Astrocyte (in vitro differentiated cells and primary cell): ENCODE data around the gene EYS. TPM values are rescaled to one million over a fixed set of nuclear protein-coding genes. Genes with fewer than 3 reads are reported as not detected.
A peak's percentile ranks its signal among the peaks of the same experiment; 100 is the strongest.

ENCODE experiments used
- DNase-seq: peaks from one replicate; pipeline ENCODE4 v3.0.0-alpha.2; 2010; ENCODE audit warnings: low read depth
- FAIRE-seq: peaks from 2 replicates; lab custom pipeline; 2011; peaks lifted over from hg19 to GRCh38; lab: Jason Lieb, UNC
- H2AFZ ChIP-seq: 2 replicates; pipeline ENCODE4 v1.6.0; 2012; ENCODE audit warnings: low read depth, low read length, inconsistent platforms
- H3K27ac ChIP-seq: 2 replicates; pipeline ENCODE4 v1.5.1; 2011; ENCODE audit warnings: low read depth, low read length, inconsistent platforms
- H3K27me3 ChIP-seq: 2 replicates; pipeline ENCODE4 v1.6.0; 2011; ENCODE audit warnings: low read length, inconsistent platforms; ENCODE audit not compliant: insufficient read depth
- H3K36me3 ChIP-seq: 2 replicates; pipeline ENCODE4 v1.5.1; 2011; ENCODE audit warnings: low read length, inconsistent platforms; ENCODE audit not compliant: insufficient read depth
- H3K4me1 ChIP-seq: 2 replicates; pipeline ENCODE4 v1.5.1; 2011; ENCODE audit warnings: low read length, inconsistent platforms; ENCODE audit not compliant: insufficient read depth
- H3K4me2 ChIP-seq: 2 replicates; pipeline ENCODE4 v1.6.0; 2012; ENCODE audit warnings: low read length, inconsistent platforms
- H3K4me3 ChIP-seq: 2 replicates; pipeline ENCODE4 v1.5.1; 2011; ENCODE audit warnings: low read depth, mild to moderate bottlenecking, low read length, inconsistent platforms; ENCODE audit not compliant: insufficient read depth
- H3K79me2 ChIP-seq: 2 replicates; pipeline ENCODE4 v1.6.0; 2012; ENCODE audit warnings: mild to moderate bottlenecking, low read length, inconsistent platforms; ENCODE audit not compliant: insufficient read depth
- H3K9ac ChIP-seq: 2 replicates; pipeline ENCODE4 v1.6.0; 2012; ENCODE audit warnings: mild to moderate bottlenecking, low read length, inconsistent platforms
- H3K9me3 ChIP-seq: 2 replicates; pipeline ENCODE4 v1.5.1; 2012; ENCODE audit warnings: low read depth, mild to moderate bottlenecking, low read length, inconsistent platforms; ENCODE audit not compliant: insufficient read depth
- H4K20me1 ChIP-seq: 2 replicates; pipeline ENCODE4 v1.6.0; 2012; ENCODE audit warnings: low read length, inconsistent platforms; ENCODE audit not compliant: insufficient read depth
- H3K27ac Mint-ChIP-seq: one replicate; pipeline ENCODE4 v1.8.0; 2021; ENCODE audit warnings: mild to moderate bottlenecking, mixed read lengths; ENCODE audit not compliant: unreplicated experiment
- H3K27me3 Mint-ChIP-seq: one replicate; pipeline ENCODE4 v1.8.0; 2021; ENCODE audit warnings: low read depth, mixed read lengths; ENCODE audit not compliant: unreplicated experiment
- H3K36me3 Mint-ChIP-seq: one replicate; pipeline ENCODE4 v1.8.0; 2021; ENCODE audit warnings: low read depth, mixed read lengths; ENCODE audit not compliant: unreplicated experiment
- H3K4me1 Mint-ChIP-seq: one replicate; pipeline ENCODE4 v1.8.0; 2021; ENCODE audit warnings: low read depth, mixed read lengths; ENCODE audit not compliant: unreplicated experiment
- H3K4me3 Mint-ChIP-seq: one replicate; pipeline ENCODE4 v1.8.0; 2021; ENCODE audit warnings: mild to moderate bottlenecking, moderate library complexity, mixed read lengths; ENCODE audit not compliant: unreplicated experiment
- H3K9me3 Mint-ChIP-seq: one replicate; pipeline ENCODE4 v1.8.0; 2021; ENCODE audit warnings: mild to moderate bottlenecking, mixed read lengths; ENCODE audit not compliant: unreplicated experiment
- EZH2 ChIP-seq: IDR thresholded peaks from 2 replicates; pipeline ENCODE4 v1.6.1; 2012; ENCODE audit warnings: mild to moderate bottlenecking, low read length, inconsistent platforms; ENCODE audit not compliant: insufficient read depth
- total RNA-seq: library from RNA; stranded (reverse); gene quantifications from 2 replicates; pipeline ENCODE4 v1.2.1, GENCODE V29; 2021
- TF ChIP-seq, protein P1 (sequence below): IDR thresholded peaks from 2 replicates; pipeline ENCODE4 v1.5.1; 2011; ENCODE audit warnings: low read depth, mild to moderate bottlenecking, inconsistent platforms, low read length, moderate library complexity; ENCODE audit not compliant: insufficient read depth

EYS gene
- total RNA-seq, 1 donor from 2014 or later, result 0.16 TPM

DNA sequence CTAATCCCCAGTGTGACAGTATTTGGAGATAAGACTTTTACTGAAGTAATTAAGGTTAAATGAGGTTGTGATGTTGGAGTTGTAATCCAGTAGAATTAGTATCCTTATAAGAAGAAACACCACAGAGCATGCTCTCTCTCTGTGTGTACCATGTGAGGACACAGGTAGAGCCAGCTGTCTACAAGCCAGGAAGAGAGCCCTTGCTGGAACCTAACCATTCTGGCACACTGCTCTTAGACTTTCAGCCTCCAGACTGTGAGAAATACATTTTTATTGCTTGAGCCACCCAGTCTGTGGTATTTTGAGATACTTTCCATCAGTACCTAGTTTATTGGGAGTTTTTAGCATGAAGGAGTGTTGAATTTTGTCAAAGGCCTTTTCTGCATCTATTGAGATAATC is 1961.2 kb downstream of the EYS start:
- peaks cover 7% of the 10 kb centered on the region for H3K4me1 ChIP-seq
- H3K4me2 ChIP-seq, result no peak overlapping the region
- H3K9me3 Mint-ChIP-seq, result no peaks in the 10 kb centered on the region
- no peaks in the 10 kb centered on the region for H3K79me2 ChIP-seq
- no peaks in the 10 kb centered on the region for H4K20me1 ChIP-seq
- TF ChIP-seq, protein P1, sequence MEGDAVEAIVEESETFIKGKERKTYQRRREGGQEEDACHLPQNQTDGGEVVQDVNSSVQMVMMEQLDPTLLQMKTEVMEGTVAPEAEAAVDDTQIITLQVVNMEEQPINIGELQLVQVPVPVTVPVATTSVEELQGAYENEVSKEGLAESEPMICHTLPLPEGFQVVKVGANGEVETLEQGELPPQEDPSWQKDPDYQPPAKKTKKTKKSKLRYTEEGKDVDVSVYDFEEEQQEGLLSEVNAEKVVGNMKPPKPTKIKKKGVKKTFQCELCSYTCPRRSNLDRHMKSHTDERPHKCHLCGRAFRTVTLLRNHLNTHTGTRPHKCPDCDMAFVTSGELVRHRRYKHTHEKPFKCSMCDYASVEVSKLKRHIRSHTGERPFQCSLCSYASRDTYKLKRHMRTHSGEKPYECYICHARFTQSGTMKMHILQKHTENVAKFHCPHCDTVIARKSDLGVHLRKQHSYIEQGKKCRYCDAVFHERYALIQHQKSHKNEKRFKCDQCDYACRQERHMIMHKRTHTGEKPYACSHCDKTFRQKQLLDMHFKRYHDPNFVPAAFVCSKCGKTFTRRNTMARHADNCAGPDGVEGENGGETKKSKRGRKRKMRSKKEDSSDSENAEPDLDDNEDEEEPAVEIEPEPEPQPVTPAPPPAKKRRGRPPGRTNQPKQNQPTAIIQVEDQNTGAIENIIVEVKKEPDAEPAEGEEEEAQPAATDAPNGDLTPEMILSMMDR, result no peak
- TF ChIP-seq EZH2, result no peak
- DNase-seq, result peak; percentile 40
- no peak overlapping the region for H2AFZ ChIP-seq
- no peak overlapping the region for H3K4me3 ChIP-seq
- H3K4me3 Mint-ChIP-seq, result no peak overlapping the region
- no peaks in the 10 kb centered on the region for H3K9me3 ChIP-seq
- H3K9ac ChIP-seq, result no peak overlapping the region
- no peaks in the 10 kb centered on the region for H3K36me3 Mint-ChIP-seq
- H3K36me3 ChIP-seq, result no peaks in the 10 kb centered on the region
- no peaks in the 10 kb centered on the region for H3K27me3 ChIP-seq
- no peak for FAIRE-seq
- H3K27ac Mint-ChIP-seq, result no peak overlapping the region
- H3K27ac ChIP-seq, result no peak overlapping the region
- H3K27me3 Mint-ChIP-seq, result no peaks in the 10 kb centered on the region
- H3K4me1 Mint-ChIP-seq, result peaks cover 8% of the 10 kb centered on the region

DNA sequence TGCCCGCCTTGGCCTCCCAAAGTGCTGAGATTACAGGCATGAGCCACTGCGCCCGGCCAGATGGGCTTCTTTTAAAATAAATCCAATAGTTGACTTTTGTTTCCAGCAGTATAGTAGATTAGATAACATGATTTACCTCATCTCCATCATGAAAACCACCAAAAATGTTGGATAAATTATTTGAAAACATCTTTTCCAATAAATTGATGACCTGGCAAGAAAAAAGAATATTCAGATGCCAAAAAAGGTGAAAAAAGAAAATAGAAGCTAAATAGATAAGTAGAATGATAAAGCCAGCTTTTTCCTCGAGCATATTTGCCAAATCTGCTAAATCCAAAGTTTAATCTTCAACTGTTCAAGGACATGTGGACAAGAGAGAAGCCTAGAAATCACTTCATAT is 1962.2 kb downstream of the EYS start:
- no peak overlapping the region for H2AFZ ChIP-seq
- H3K27ac ChIP-seq, result no peak overlapping the region
- H3K79me2 ChIP-seq, result no peaks in the 10 kb centered on the region
- Mint-ChIP-seq H3K27ac (no peak overlapping the region), H3K36me3 (no peaks in the 10 kb centered on the region), H3K4me1 (peaks cover 12% of the 10 kb centered on the region), H3K9me3 (no peaks in the 10 kb centered on the region), H3K4me3 (no peak overlapping the region), H3K27me3 (no peaks in the 10 kb centered on the region)
- no peaks in the 10 kb centered on the region for H4K20me1 ChIP-seq
- no peaks in the 10 kb centered on the region for H3K27me3 ChIP-seq
- no peaks in the 10 kb centered on the region for H3K9me3 ChIP-seq
- H3K4me2 ChIP-seq, result no peak overlapping the region
- no peak overlapping the region for H3K4me3 ChIP-seq
- no peaks in the 10 kb centered on the region for H3K36me3 ChIP-seq
- H3K4me1 ChIP-seq, result peaks cover 7% of the 10 kb centered on the region
- DNase-seq, result no peak
- no peak overlapping the region for H3K9ac ChIP-seq
- FAIRE-seq, result no peak
- no peak for TF ChIP-seq EZH2
- TF ChIP-seq, protein P1, result no peak

DNA sequence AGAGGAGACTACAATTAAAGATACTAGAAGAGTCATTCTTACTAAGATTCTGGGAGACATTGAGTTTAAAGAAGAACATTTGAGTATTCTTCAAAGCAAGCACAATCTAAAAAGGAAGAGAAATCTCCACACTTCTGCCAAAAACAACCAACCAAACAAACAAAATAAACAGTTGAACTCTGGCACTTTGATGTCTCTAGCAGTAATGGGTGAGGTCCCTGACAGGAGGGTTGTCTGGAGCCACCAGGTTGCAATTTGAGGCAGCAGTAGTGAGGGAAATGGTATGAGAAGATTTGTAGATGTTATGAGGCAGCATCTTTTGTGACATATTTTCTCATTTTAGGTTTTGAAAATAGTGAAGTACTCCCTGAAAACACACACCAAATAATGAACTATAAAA is 1963.3 kb downstream of the EYS start:
- DNase-seq (no peak), FAIRE-seq (no peak)
- H3K9me3 Mint-ChIP-seq, result no peaks in the 10 kb centered on the region
- H3K27me3 Mint-ChIP-seq, result no peaks in the 10 kb centered on the region
- Histone ChIP-seq H3K4me1 (peaks cover 7% of the 10 kb centered on the region), H3K9me3 (no peaks in the 10 kb centered on the region), H2AFZ (no peak overlapping the region), H3K27me3 (no peaks in the 10 kb centered on the region), H3K9ac (no peak overlapping the region), H4K20me1 (no peaks in the 10 kb centered on the region), H3K4me2 (no peak overlapping the region), H3K4me3 (no peak overlapping the region), H3K27ac (no peak overlapping the region), H3K79me2 (no peaks in the 10 kb centered on the region), H3K36me3 (no peaks in the 10 kb centered on the region)
- H3K27ac Mint-ChIP-seq, result no peak overlapping the region
- no peaks in the 10 kb centered on the region for H3K36me3 Mint-ChIP-seq
- TF ChIP-seq, protein P1, result no peak
- TF ChIP-seq EZH2, result no peak
- H3K4me1 Mint-ChIP-seq, result peaks cover 12% of the 10 kb centered on the region
- no peak overlapping the region for H3K4me3 Mint-ChIP-seq
